Liver (tissue), 9 donors: ENCODE measurements around the gene ARNT2. TPM values are rescaled to one million over a fixed set of nuclear protein-coding genes. Genes with fewer than 3 reads are reported as not detected.

Experiments used
- DNase-seq: peaks from one replicate; pipeline ENCODE4 v3.0.0-alpha.2; 2017; ENCODE audit warnings: low spot score
- H3K27ac ChIP-seq, 2 donors: one replicate each; pipeline ENCODE4 v1.7.0; 2013; ENCODE audit warnings: inconsistent platforms in 2 of 2, low read length in 2 of 2, control low read depth in 1 of 2, low read depth in 1 of 2, mild to moderate bottlenecking in 1 of 2
- H3K27me3 ChIP-seq, 4 donors: one replicate each; pipeline versions ENCODE4 v1.6.1 to v1.7.0; 2013; ENCODE audit warnings: low read length in 3 of 4, inconsistent platforms in 1 of 4, mild to moderate bottlenecking in 1 of 4, moderate library complexity in 1 of 4; ENCODE audit not compliant: control insufficient read depth in 4 of 4, insufficient read depth in 4 of 4
- H3K36me3 ChIP-seq, 4 donors: one replicate each; pipeline versions ENCODE4 v1.6.1 to v1.7.0; 2013; ENCODE audit warnings: low read length in 3 of 4, mild to moderate bottlenecking in 3 of 4, low read depth in 1 of 4, moderate library complexity in 1 of 4; ENCODE audit not compliant: control insufficient read depth in 4 of 4, insufficient read depth in 3 of 4
- H3K4me1 ChIP-seq, 4 donors: one replicate each; pipeline versions ENCODE4 v1.6.1 to v1.7.0; 2013; ENCODE audit warnings: low read length in 3 of 4, mild to moderate bottlenecking in 3 of 4, moderate library complexity in 1 of 4; ENCODE audit not compliant: control insufficient read depth in 4 of 4, insufficient read depth in 4 of 4
- H3K4me3 ChIP-seq, 3 donors: one replicate each; pipeline versions ENCODE4 v1.6.1 to v1.7.0; 2013; ENCODE audit warnings: low read length in 3 of 3, control low read depth in 1 of 3, low read depth in 1 of 3, mild to moderate bottlenecking in 1 of 3
- H3K9ac ChIP-seq, 2 donors: one replicate each; pipeline ENCODE4 v1.7.0; 2013; ENCODE audit warnings: low read length in 2 of 2, mild to moderate bottlenecking in 2 of 2, moderate library complexity in 2 of 2, control low read depth in 1 of 2, low read depth in 1 of 2
- H3K9me3 ChIP-seq, 4 donors: one replicate each; pipeline versions ENCODE4 v1.6.1 to v1.7.0; 2013; ENCODE audit warnings: low read length in 3 of 4; ENCODE audit not compliant: control insufficient read depth in 4 of 4
- ATF3 ChIP-seq: IDR thresholded peaks from 2 replicates; pipeline ENCODE4 v1.6.1; 2016; ENCODE audit warnings: antibody characterized with exemption
- CTCF ChIP-seq: fragments of 150-350 bp; IDR thresholded peaks from 2 replicates; pipeline ENCODE4 v1.5.1; 2017; ENCODE audit warnings: improper control_type of control experiment, low read depth, low read length; ENCODE audit not compliant: missing input control
- FOXA1 ChIP-seq: IDR thresholded peaks from 2 replicates; pipeline ENCODE4 v1.6.1; 2016; ENCODE audit warnings: antibody characterized with exemption
- FOXA2 ChIP-seq: IDR thresholded peaks from 2 replicates; pipeline ENCODE4 v1.6.1; 2016; ENCODE audit warnings: antibody characterized with exemption
- GABPA ChIP-seq, 2 donors: IDR thresholded peaks in 1 of 2; conservative IDR thresholded peaks in 1 of 2; 2 replicates each; pipeline ENCODE4 v1.6.1; 2016; ENCODE audit warnings: antibody characterized with exemption in 2 of 2, mild to moderate bottlenecking in 1 of 2, moderate library complexity in 1 of 2
- HNF4A ChIP-seq, 2 donors: conservative IDR thresholded peaks; 2 replicates each; pipeline ENCODE4 v1.6.1; 2016; ENCODE audit warnings: antibody characterized with exemption in 2 of 2, mild to moderate bottlenecking in 2 of 2
- HNF4G ChIP-seq: IDR thresholded peaks from 2 replicates; pipeline ENCODE4 v1.6.1; 2016; ENCODE audit warnings: antibody characterized with exemption
- JUND ChIP-seq, 2 donors: IDR thresholded peaks; 2 replicates each; pipeline ENCODE4 v1.6.1; 2016; ENCODE audit warnings: antibody characterized with exemption in 2 of 2
- MAX ChIP-seq: IDR thresholded peaks from 2 replicates; pipeline ENCODE4 v1.6.1; 2016; ENCODE audit warnings: antibody characterized with exemption
- NR2F2 ChIP-seq: IDR thresholded peaks from 2 replicates; pipeline ENCODE4 v1.6.1; 2016; ENCODE audit warnings: antibody characterized with exemption
- REST ChIP-seq: IDR thresholded peaks from 2 replicates; pipeline ENCODE4 v1.6.1; 2016; ENCODE audit warnings: antibody characterized with exemption, mild to moderate bottlenecking
- RXRA ChIP-seq, 2 donors: IDR thresholded peaks; 2 replicates each; pipeline ENCODE4 v1.6.1; 2017 to 2018; ENCODE audit warnings: antibody characterized with exemption in 2 of 2, mild to moderate bottlenecking in 1 of 2
- SP1 ChIP-seq: IDR thresholded peaks from 2 replicates; pipeline ENCODE4 v1.6.1; 2018; ENCODE audit warnings: antibody characterized with exemption, mild to moderate bottlenecking
- TAF1 ChIP-seq: conservative IDR thresholded peaks from 2 replicates; pipeline ENCODE4 v1.6.1; 2016; ENCODE audit warnings: antibody characterized with exemption, mild to moderate bottlenecking
- YY1 ChIP-seq: IDR thresholded peaks from 2 replicates; pipeline ENCODE4 v1.6.1; 2016; ENCODE audit warnings: antibody characterized with exemption, mild to moderate bottlenecking
- ZBTB33 ChIP-seq: IDR thresholded peaks from 2 replicates; pipeline ENCODE4 v1.6.1; 2016; ENCODE audit warnings: antibody characterized with exemption
- WGBS: extraction: QIAGEN DNeasy Blood & Tissue Kit; methylation state at CpG from one replicate; pipeline ENCODE4 v1.1.7; 2013; 5-methylcytosine and 5-hydroxymethylcytosine counted together
- polyA plus RNA-seq, 2 donors: library from polyadenylated mRNA; stranded (reverse) in 1 of 2; unstranded in 1 of 2; fragments of 200-250 nt in 1 of 2; fragments of >200 nt in 1 of 2; fragmentation: Nextera tagmentation in 1 of 2; extraction: Ambion mirVana in 1 of 2; gene quantifications; one replicate each; pipeline versions ENCODE4 v1.2.1 to v1.2.3, GENCODE V29; 2013 to 2015
- total RNA-seq, 2 donors: library from RNA; depleted of rRNA; stranded (reverse); fragments of >200 nt; gene quantifications; one replicate each; pipeline ENCODE4 v1.2.3, GENCODE V29; 2014
- donor health status: healthy.
- donor health status: healthy.
- donor health status: healthy.
- donor health status: healthy.
- donor health status: healthy.

Gene ARNT2
- total and polyA plus RNA-seq, 4 donors = 0.17 to 0.92 (median 0.54) TPM

GRCh38 chr15:80494756-80495155, 90.6 kb downstream of the ARNT2 start:
- H3K9me3 ChIP-seq = peaks cover 0 to 3% (median under 1%) of the 10 kb centered on the region in 4 donors
- no peak overlapping the region for H3K9ac ChIP-seq
- H3K36me3 ChIP-seq = no peaks in the 10 kb centered on the region
- 93% methylated on average over 3 of the region's 3 CpGs for WGBS
- TF ChIP-seq NR2F2 (no peak), REST (no peak), RXRA (IDR thresholded peaks at IDR 0.05) (no peak)
- no peak overlapping the region for H3K27ac ChIP-seq
- no peaks in the 10 kb centered on the region for H3K4me1 ChIP-seq
- no peaks in the 10 kb centered on the region for H3K27me3 ChIP-seq
- no peak for DNase-seq
- no peak overlapping the region for H3K4me3 ChIP-seq

GRCh38 chr15:80495401-80495942, 91.3 kb downstream of the ARNT2 start:
- no peak overlapping the region for H3K9ac ChIP-seq
- no peaks in the 10 kb centered on the region for H3K27me3 ChIP-seq
- no peaks in the 10 kb centered on the region for H3K4me1 ChIP-seq
- H3K36me3 ChIP-seq = no peaks in the 10 kb centered on the region
- H3K9me3 ChIP-seq = peaks cover 0 to 3% (median under 1%) of the 10 kb centered on the region in 4 donors
- H3K27ac ChIP-seq = no peak overlapping the region
- no peak for TF ChIP-seq JUND (IDR thresholded peaks at IDR 0.05)
- TF ChIP-seq RXRA (IDR thresholded peaks at IDR 0.05) = no peak
- TF ChIP-seq YY1 = no peak
- no peak for TF ChIP-seq NR2F2
- TF ChIP-seq SP1 = no peak
- no peak for TF ChIP-seq ZBTB33
- TF ChIP-seq FOXA2 = no peak
- TF ChIP-seq FOXA1 = no peak
- TF ChIP-seq HNF4A (conservative IDR thresholded peaks at IDR 0.05) = no peak
- TF ChIP-seq ATF3 = no peak
- no peak for TF ChIP-seq TAF1
- TF ChIP-seq GABPA (IDR thresholded peaks at IDR 0.05 in 1 of 2, conservative IDR thresholded peaks at IDR 0.05 in 1 of 2) = no peak
- no peak for TF ChIP-seq CTCF
- TF ChIP-seq HNF4G = no peak
- no peak for TF ChIP-seq MAX
- H3K4me3 ChIP-seq = no peak overlapping the region
- DNase-seq = no peak
- 95% methylated on average over 2 of the region's 2 CpGs for WGBS
